OCI-M2 (cell line): ENCODE results near the gene WAS.

Experiments used
- DNase-seq: peaks from one replicate; lab custom pipeline; 2025; ENCODE audit not compliant: unreplicated experiment; lab: John Stamatoyannopoulos, UW

WAS gene

DNA sequence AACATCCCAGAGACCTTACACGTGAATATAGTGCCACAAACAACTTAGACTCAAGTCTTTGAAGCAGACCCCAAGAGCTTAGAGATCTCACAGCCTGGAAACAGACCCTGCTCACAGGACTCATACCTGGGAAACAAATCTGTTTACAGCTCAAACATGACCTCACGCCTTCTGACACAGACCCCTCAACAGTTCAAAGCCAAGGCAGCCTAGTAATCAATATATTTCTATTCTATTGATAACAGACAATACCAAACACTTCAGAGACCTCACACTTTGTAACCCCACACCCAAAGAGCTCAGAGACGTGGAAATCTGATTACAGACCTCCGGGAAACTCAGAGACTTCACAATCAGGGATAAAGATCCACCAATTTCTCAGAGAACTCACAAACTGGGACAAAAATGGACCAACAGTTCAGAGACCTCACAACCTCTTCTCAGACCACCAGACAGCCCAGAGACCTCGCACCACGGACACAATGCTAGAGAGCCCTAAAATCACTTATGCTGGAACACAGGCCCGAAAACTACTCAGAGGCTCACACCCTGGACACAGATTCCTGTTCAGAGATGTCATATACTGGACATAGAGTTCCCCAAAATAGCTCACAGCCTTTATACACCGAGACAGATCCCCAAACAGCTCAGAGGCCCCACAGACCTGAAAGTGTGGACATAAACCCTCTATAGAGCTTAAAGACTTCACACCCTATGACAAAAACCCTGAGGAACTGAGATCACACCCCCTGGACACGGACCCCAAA lies 27.7 kb downstream of the WAS start:
- no peak for DNase-seq

GRCh38 chrX:48711929-48712505 lies 28.4 kb downstream of the WAS start:
- DNase-seq: no peak

- no peak for DNase-seq
These were observed 30.2 kb downstream of the WAS start for GRCh38 chrX:48713847-48714246.

DNA sequence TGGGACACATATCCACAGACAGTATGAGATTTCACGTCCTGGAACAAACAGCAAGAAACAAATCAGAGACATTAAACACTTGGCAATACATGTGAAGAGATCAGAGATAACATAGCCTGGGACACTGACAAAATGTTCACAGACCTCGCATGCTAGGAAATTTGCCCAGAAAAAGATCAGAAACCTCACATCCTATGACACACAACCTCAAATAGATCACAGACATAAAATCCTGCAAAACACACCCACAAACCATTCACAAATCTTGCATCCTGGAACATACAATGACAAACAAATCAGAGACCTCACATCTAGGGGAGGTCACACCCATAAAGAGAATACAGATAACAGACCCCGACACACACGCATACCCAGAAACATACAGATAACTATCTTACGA lies 31.0 kb downstream of the WAS start:
- DNase-seq: no peak

DNA sequence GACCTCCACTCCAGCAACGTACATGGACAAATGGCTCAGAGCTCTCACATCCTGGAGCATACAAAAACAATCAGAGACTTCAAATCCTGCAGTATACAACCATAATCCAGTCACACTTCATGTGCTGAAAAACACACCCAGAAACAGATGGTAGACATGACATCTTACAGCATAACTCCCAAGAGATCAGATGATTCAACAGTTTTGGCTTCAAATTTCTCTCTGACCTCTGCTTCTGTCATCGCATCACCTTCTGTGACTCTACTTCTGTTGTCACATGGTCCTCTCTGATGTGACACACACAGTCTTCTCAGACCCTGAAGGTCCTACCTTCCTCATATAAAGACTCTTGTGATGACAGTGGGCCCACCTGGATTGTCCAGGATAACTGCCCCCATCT lies 31.5 kb downstream of the WAS start:
- DNase-seq: no peak

GRCh38 chrX:48715876-48716502 lies 32.4 kb downstream of the WAS start:
- no peak for DNase-seq

DNA sequence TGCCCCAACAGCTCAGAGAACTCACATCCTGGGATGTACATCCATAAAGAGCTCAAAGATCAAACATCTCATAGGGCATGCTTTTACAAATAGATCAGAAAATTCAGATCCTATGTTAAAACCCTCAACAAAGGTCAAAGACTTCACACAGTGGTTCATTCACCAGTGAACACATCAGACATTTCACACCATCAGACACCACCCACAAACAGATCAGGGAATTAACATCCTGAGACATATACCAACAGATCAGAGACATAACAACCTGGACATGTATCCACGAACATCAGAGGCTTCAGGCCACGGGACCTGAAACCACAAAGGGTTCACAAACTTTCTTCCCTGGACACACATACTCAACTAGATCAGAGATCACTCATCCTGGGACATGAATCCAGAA lies 36.4 kb downstream of the WAS start:
- no peak for DNase-seq

DNA sequence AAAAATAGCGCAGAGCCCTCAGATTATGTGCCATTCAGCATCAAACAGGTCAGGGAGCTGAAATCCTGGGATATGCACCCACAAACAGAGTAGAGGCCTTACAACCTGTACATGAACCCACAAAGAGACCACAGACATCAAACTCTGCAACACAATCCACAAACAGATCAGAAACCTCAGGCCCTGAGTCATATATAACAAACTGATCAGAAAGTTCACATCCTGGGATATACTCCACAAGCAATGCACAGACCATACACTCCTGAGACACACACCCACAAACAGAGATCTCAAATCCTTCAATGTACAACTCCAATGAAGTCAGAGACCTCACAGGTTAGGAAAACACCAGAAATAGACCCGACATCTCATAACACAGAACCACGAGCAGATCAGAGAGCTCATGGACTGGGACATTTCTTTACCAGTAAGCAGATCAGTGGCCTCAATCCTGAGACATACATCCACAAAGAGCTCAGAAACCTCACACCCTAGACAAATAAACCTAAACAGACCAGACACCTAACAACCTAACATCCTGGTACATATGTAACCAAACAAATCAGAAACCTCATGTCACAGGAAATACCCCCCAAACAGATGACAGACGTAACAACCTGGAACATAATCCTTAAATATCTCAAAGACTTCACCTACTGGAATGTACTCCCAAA lies 37.1 kb downstream of the WAS start:
- DNase-seq: no peak

- no peak for DNase-seq
These were observed 38.3 kb downstream of the WAS start for GRCh38 chrX:48721916-48722315.

GRCh38 chrX:48726596-48726995 lies 43.0 kb downstream of the WAS start:
- DNase-seq: no peak

DNA sequence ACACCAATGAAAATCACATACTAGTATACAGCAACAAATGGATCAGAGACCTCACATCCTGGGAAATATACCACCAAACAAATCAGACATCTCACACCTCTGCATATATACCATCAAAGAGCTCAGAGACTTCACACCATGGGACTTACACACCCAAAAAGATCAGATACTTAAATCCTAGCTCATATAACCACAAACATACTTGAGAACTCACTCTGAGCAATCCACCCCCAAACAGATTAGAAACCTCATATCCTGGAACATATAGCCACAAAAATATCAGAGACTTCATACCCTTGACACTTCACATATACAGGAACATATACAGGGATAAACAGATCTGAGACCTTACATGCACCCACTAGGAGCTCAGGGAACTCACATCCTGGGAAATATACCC lies 45.1 kb downstream of the WAS start:
- DNase-seq: no peak

GRCh38 chrX:48736303-48736702 lies 52.7 kb downstream of the WAS start:
- no peak for DNase-seq

GRCh38 chrX:48736878-48737212 lies 53.2 kb downstream of the WAS start:
- no peak for DNase-seq

GRCh38 chrX:48737213-48737938 lies 53.8 kb downstream of the WAS start:
- DNase-seq: no peak

GRCh38 chrX:48737940-48738339 lies 54.3 kb downstream of the WAS start:
- no peak for DNase-seq
